ENCODE results near the gene NANS.
"Not testable (repeated sequence)": the region's sequence is repeated elsewhere in the genome, so short reads cannot be mapped to it uniquely, and the experiment has no call there.

NANS gene

GRCh38 chr9:98056269-98057137 is at the start of gene NANS:
Gene NANS, plus strand, starts transcription at chr9:98056732. Its CDS starts 77 bp downstream, at chr9:98056809.
- DNase-seq, result peak; percentile 94

DNA sequence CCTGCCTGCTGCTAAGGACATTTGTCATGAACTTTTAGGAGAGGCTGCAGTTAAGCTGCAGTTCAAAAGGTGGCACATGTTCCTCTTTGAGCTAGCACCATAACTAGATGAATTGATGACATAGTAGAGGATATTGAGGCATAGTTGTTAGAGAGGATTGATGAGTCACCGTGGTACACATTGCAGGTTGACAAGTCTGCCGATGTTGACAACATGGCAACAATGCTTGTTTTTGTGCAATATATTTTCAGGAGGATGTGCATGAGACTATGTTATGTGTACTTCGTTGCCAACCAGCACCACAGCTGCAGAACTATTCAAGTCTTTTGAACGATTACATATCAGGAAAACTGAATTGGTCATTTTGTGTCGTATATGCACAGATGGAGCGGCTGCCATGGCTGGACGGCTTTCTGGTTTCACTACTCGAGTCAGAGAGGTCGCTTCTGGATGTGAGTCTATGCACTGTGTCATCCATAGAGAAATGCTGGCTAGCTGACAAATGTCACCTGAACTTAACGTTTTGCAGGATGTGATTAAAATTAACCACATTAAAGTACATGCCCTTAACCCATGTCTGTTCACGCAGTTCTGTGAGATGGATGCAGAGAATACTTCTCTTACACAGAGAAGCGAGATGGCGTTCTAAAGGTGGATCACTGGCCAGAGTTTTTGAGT is 49.1 kb upstream of the NANS start:
- no peak for DNase-seq

GRCh38 chr9:98008764-98009163 is 47.8 kb upstream of the NANS start:
- no peak for DNase-seq

DNA sequence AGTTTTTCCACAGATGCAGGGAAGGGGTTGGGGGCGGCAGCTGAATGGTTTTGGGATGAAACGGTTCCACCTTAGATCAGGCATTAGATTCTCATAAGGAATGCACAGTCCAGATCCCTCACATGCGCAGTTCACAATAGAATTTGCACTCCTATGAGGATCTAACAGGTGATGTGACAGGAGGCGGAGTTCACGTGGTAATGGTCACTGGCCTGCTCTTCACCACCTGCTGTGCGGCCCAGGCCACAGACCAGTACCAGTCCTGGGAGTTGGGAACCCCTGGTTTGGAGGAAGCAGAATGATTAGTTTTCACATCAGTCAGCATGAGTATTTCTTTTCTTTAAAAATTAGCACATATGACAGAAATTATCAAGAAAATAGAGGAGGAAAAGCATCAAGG is 47.1 kb upstream of the NANS start:
- DNase-seq, result no peak

DNA sequence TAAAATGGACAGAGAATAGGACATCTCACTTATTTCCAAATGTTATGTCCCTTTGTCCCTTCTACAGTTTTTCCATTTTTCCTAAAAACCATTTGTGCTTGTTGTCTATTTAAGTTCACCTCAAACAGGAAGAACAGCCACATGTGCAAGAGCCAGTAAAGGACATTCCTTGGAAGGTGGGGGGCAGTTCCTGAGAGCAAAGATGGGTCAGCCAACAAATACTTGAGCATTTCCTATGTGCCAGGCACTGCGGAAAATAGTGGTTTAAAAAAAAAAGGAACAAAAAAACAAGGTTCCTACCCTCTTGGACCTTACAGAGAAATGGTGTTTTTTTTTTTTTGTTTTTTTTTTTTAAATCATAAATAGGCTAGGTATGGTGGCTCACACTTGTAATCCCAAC is 46.6 kb upstream of the NANS start:
- no peak for DNase-seq

- DNase-seq, result no peak
These were observed 46.1 kb upstream of the NANS start for GRCh38 chr9:98010445-98010844.

DNA sequence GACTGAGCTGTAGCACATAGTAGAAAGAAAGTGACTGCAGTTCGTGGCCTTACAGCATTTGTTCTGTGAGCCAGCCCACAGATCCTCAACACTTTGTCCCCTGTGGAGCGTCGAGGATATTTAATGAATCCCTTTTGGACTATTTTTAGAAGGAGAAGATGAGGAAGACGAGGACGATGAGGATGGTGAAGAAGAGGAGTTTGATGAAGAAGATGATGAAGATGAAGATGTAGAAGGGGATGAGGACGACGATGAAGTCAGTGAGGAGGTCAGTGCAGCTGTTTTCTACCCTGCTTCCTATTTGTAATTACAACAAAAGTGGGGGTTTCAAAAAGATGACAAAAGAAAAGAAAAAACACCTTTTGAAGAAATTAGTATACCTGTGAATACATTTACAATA is 45.4 kb upstream of the NANS start:
- DNase-seq, result no peak

DNA sequence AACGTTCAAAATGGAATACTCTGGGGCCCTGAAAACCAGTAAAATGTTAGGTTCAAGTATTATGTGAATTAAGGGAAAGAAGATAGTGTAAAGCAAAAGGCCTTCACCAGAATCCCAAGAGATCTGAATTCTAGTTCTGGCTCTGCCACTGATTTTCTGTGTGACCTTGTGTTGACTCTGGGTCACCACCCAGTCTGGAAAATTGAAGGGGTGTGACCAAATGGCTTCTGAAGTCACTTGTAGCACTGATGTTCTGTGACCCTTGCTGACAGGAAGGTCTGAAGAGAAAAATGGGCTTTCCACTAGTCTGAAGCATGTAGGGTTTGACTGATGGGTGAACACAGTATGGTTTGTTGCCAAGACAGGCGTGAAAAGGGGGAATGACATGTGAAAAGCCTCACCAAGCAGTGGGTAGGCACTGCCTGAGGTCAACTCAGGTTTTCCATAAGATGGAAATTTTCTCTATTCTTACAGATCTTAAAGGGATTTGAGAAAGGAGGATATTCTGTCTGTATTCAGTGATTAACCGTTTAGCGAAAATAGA is 40.3 kb upstream of the NANS start:
- peak; percentile 41 for DNase-seq

DNA sequence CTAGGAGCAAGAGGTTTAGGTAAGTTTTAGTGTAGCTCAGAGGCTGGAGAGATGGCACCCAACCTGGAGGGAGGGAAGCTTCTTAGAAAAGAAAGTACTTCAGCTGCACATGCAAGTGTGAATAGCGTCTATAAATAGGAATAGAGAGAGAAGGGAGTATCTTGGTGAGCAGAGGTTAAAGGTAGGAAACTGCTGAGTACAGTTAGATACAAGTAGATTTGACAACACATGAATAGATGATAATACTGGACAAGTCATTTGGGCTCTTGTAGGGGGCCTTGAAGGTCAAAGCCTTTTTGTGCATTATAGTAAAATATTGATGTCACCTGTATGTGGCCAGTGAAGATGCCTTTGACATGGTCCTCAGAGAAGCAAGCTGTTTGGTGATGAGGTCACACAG is 39.2 kb upstream of the NANS start:
- no peak for DNase-seq

GRCh38 chr9:98018347-98018746 is 38.2 kb upstream of the NANS start:
- DNase-seq, result no peak

GRCh38 chr9:98019098-98019497 is 37.4 kb upstream of the NANS start:
- DNase-seq, result no peak

GRCh38 chr9:98019869-98020268 is 36.7 kb upstream of the NANS start:
- DNase-seq, result not testable (repeated sequence)

DNA sequence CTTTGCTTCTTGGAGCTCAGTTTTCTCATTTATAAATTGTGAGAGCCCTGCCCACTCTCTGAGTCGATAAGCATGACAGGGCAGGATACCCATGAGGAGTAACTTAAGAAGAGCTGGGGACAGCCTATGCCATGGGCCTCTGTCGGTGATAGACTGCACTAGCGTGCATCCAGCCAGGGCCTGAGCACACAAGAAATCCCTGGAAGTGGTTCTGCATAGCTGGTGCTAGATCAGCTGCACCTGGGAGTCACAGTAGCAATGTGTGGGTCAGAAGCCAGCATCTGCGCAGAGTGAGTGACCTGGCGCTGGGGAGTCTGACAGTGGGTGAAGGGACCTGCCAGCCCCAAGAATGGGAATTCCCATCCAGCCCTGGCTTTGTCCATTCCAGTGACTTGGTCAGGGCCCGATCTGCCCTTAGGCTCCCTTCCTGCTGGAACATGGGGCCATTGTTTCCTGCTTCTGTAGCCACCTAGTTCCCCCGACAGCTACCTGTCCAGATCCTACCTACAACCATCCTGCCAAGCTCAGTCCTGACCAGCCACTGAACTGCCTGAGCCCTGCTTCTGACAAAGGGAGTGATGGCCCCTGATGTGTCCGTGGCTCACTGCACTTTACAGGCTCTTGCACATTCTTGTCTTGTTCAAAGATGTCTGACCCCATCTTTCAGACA is 35.9 kb upstream of the NANS start:
- DNase-seq, result no peak

DNA sequence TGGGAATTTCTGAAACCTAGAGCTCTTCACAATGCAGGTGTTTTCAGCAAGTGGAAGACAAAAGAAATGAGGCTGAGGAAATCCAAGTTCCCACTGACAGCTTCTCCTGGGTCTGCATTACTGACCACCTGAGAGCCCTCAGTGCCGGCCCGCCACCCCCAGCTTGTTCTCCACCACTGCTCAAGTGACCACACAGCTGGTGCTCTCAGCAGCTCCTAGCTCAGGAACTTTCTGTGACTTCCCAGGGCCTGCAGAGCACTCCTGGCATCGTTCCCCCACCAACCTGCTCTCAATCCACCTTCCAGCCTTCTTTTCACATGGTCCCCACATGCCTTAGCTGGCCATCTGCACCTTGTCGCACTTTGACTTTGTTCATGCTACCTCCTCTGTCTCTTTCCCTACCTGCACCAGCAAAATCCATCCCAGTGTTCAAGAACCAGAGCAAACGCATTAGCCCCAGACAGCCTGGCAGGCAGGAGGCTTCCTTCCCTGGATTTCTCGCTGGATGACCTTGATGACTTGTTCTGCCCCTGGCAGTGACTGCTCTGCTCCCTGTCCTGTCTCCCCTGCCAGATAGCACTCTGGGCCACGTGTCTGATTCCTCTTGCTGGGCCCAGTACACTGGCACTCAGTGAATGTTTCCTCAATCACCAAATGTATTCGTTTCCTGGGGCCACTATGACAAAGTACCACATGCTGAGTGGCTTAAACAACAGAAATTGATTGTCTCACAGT is 35.1 kb upstream of the NANS start:
- no peak for DNase-seq

- DNase-seq, result no peak
These were observed 34.1 kb upstream of the NANS start for GRCh38 chr9:98022447-98022846.

DNA sequence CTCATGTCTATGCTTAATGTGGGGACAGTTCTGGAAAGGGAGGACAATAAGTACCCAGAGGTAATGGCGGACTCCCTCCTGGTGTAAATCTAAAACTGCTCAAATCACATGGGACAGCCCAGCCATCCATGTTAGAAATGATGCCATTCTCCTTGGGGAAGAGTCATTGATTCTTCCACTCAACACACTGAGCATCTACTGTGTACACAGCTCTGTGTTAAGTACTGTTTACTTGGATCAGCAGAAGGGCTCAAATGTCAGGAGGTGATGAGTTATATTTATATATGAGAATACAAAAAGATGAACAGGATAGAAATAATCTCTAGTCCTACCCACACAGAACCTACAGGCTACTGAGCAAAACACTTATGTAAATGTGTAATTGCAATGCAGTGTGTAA is 31.8 kb upstream of the NANS start:
- DNase-seq, result no peak

GRCh38 chr9:98031169-98031568 is 25.4 kb upstream of the NANS start:
- DNase-seq, result no peak

DNA sequence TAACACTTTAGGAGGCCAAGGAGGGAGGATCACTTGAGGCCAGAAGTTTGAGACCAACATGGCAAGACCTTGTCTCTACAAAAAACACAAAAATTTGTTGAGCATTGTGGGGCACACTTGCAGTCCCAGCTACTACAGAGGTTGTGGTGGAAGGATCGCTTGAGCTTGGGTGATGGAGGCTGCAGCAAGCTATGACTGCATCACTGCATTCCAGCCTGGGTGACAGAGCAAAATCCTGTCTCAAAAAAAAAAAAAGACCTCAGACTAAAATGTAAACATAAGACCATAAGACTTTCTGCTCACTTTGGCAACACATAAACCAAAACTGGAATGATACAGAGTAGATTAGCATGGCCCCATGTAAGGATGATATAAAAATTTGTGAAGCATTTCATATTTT is 24.6 kb upstream of the NANS start:
- no peak for DNase-seq

- DNase-seq, result peak; percentile 92
These were observed 21.7 kb upstream of the NANS start for GRCh38 chr9:98034593-98035546.

DNA sequence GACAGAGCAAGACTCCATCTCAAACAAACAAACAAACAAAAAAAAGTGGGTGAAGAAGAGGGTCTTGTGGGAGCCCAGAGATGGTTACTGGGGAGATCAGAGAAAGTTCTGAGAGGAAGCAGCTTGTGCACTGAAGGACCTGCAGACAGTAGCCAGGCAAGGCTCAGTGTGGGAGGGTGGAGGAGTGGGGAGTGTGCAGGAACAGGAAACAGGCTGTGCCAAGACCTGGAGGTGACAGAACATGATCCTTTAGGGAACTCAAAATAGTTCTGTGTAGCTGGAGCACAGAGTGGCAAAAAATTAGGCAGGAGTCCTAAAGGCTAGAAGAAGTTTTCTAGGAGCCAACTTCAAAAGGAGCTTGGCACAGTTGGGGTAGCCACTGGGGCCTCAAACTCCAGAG is 19.2 kb upstream of the NANS start:
- DNase-seq, result no peak

GRCh38 chr9:98038958-98039357 is 17.6 kb upstream of the NANS start:
- no peak for DNase-seq

DNA sequence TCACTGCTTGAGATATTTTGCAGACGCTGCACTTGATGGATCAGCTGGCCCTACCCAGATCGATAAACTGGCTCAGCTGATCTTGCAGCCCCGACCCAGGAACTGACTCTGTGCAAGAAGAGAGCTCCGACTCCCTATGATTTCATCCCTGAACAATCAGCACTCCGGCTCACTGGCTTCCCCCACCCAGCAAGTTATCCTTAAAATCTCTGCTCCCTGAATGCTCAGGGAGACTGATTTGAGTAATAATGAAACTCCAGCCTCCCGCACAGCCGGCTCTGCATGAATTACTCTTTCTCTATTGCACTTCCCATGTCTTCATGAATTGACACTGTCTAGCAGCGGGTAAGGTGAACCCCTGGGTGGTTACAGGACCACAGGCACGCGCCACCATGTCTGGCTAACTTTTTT is 16.9 kb upstream of the NANS start:
- no peak for DNase-seq
